ENCODE measurements around the gene CRYZL1. TPM values are rescaled to one million over a fixed set of nuclear protein-coding genes. Genes with fewer than 3 reads are reported as not detected.

Gene CRYZL1
- total RNA-seq, 1 donor from 2014 or later: 30.7 TPM

GRCh38 chr21:33588485-33589335 lies 52.8 kb downstream of the CRYZL1 start, which contains the start of gene DONSON:
TSS of gene DONSON (minus strand) at chr21:33588684. CDS start at chr21:33588641, 43 bp downstream.
- H2AFZ ChIP-seq (ENCODE audit: low read depth, low read length): peak within 1 kb of the TSS; percentile 90
- Mint-ChIP-seq H3K27me3 (ENCODE audit: low read depth, unreplicated experiment) (no peaks in the 10 kb centered on the region), H3K4me3 (ENCODE audit: unreplicated experiment) (peak within 1 kb of the TSS; percentile 88), H3K9me3 (ENCODE audit: unreplicated experiment) (no peaks in the 10 kb centered on the region), H3K4me1 (ENCODE audit: low read depth, unreplicated experiment) (peaks cover 4% of the 10 kb centered on the region), H3K36me3 (ENCODE audit: low read depth, unreplicated experiment) (peaks cover 4% of the 10 kb centered on the region), H3K27ac (ENCODE audit: unreplicated experiment) (peak within 1 kb of the TSS; percentile 69)
- H3K4me1 ChIP-seq (ENCODE audit: insufficient read depth, low read length): peaks cover 11% of the 10 kb centered on the region
- H3K27me3 ChIP-seq (ENCODE audit: insufficient read depth, low read length): no peaks in the 10 kb centered on the region
- TF ChIP-seq CTCF (IDR thresholded peaks at IDR 0.05; ENCODE audit: insufficient read depth, low read depth, low read length) (no peak), EZH2 (IDR thresholded peaks at IDR 0.05; ENCODE audit: insufficient read depth, low read length) (no peak)
- no peaks in the 10 kb centered on the region for H4K20me1 ChIP-seq (ENCODE audit: insufficient read depth, low read length)
- peaks cover 11% of the 10 kb centered on the region for H3K36me3 ChIP-seq (ENCODE audit: insufficient read depth, low read length)
- peak within 1 kb of the TSS; percentile 77 for H3K4me3 ChIP-seq (ENCODE audit: insufficient read depth, low read depth, low read length)
- peak within 1 kb of the TSS; percentile 90 for H3K9ac ChIP-seq (ENCODE audit: low read length)
- H3K79me2 ChIP-seq (ENCODE audit: insufficient read depth, low read length): peaks cover 34% of the 10 kb centered on the region
- FAIRE-seq (no peak), DNase-seq (ENCODE audit: low read depth) (peak; percentile 57)
- peak within 1 kb of the TSS; percentile 94 for H3K4me2 ChIP-seq (ENCODE audit: low read length)
- peak within 1 kb of the TSS; percentile 86 for H3K27ac ChIP-seq (ENCODE audit: low read depth, low read length)
- H3K9me3 ChIP-seq (ENCODE audit: insufficient read depth, low read depth, low read length): no peaks in the 10 kb centered on the region

GRCh38 chr21:33587792-33588484 lies 53.6 kb downstream of the CRYZL1 start:
- Histone ChIP-seq H4K20me1 (ENCODE audit: insufficient read depth, low read length) (no peaks in the 10 kb centered on the region), H3K9me3 (ENCODE audit: insufficient read depth, low read depth, low read length) (no peaks in the 10 kb centered on the region), H3K4me1 (ENCODE audit: insufficient read depth, low read length) (peaks cover 11% of the 10 kb centered on the region), H2AFZ (ENCODE audit: low read depth, low read length) (peak overlapping the region; percentile 67), H3K79me2 (ENCODE audit: insufficient read depth, low read length) (peaks cover 34% of the 10 kb centered on the region), H3K9ac (ENCODE audit: low read length) (peak overlapping the region; percentile 90), H3K4me3 (ENCODE audit: insufficient read depth, low read depth, low read length) (peak overlapping the region; percentile 77), H3K27ac (ENCODE audit: low read depth, low read length) (peak overlapping the region; percentile 86), H3K36me3 (ENCODE audit: insufficient read depth, low read length) (peaks cover 15% of the 10 kb centered on the region), H3K4me2 (ENCODE audit: low read length) (peak overlapping the region; percentile 94), H3K27me3 (ENCODE audit: insufficient read depth, low read length) (no peaks in the 10 kb centered on the region)
- Mint-ChIP-seq H3K9me3 (ENCODE audit: unreplicated experiment) (no peaks in the 10 kb centered on the region), H3K4me3 (ENCODE audit: unreplicated experiment) (peak overlapping the region; percentile 88), H3K36me3 (ENCODE audit: low read depth, unreplicated experiment) (peaks cover 2% of the 10 kb centered on the region), H3K4me1 (ENCODE audit: low read depth, unreplicated experiment) (peaks cover 4% of the 10 kb centered on the region), H3K27ac (ENCODE audit: unreplicated experiment) (peak overlapping the region; percentile 66), H3K27me3 (ENCODE audit: low read depth, unreplicated experiment) (no peaks in the 10 kb centered on the region)
- peak; percentile 7 for DNase-seq (ENCODE audit: low read depth)
- TF ChIP-seq EZH2 (IDR thresholded peaks at IDR 0.05; ENCODE audit: insufficient read depth, low read length): no peak
- no peak for TF ChIP-seq CTCF (IDR thresholded peaks at IDR 0.05; ENCODE audit: insufficient read depth, low read depth, low read length)
- no peak for FAIRE-seq
